ENCODE measurements around the gene GRAP2. TPM values are rescaled to one million over a fixed set of nuclear protein-coding genes. Genes with fewer than 3 reads are reported as not detected.

GRAP2 gene
- polyA plus RNA-seq, 1 of the 3 experiments (the other 2 are of a cell fraction), result 0.13 TPM

- H3K27me3 ChIP-seq (ENCODE audit: insufficient read depth), result no peaks in the 10 kb centered on the region
- H3K4me3 ChIP-seq (ENCODE audit: low read depth in 2 of 2, low read length in 1 of 2), result no peak overlapping the region
- POLR2A ChIA-PET, result no interaction called here
- CTCF ChIA-PET, result interaction anchor here (3.4 kb wide), 1 partner anchor 14 kb away, joined by 13 read pairs; no protein-coding TSS in a partner anchor
- H3K4me2 ChIP-seq, result no peak overlapping the region
- H3K9ac ChIP-seq, result no peak overlapping the region
- no peak for DNase-seq
- no peaks in the 10 kb centered on the region for H3K9me2 ChIP-seq
- no peak for TF ChIP-seq RCOR1 (IDR thresholded peaks at IDR 0.05; ENCODE audit: low read length)
- no peak for TF ChIP-seq CHD2 (IDR thresholded peaks at IDR 0.05; ENCODE audit: low read length, partially characterized antibody)
- no peak for TF ChIP-seq MXI1 (IDR thresholded peaks at IDR 0.05; ENCODE audit: low read depth, low read length)
- no peak for TF ChIP-seq YY1 (IDR thresholded peaks at IDR 0.05; ENCODE audit: low read depth)
- TF ChIP-seq ELF1 (IDR thresholded peaks at IDR 0.05), result no peak
- no peak overlapping the region for H2AFZ ChIP-seq (ENCODE audit: low read depth)
- no peaks in the 10 kb centered on the region for H3F3A ChIP-seq (replicated peaks; ENCODE audit: insufficient read depth)
- peaks cover 0 to 2% of the 10 kb centered on the region in 2 experiments; a peak in 1 of 4 replicates for H3K4me1 ChIP-seq (ENCODE audit: control insufficient read depth in 1 of 2, insufficient read depth in 2 of 2, low read depth in 1 of 2, low read length in 1 of 2)
- no peaks in the 10 kb centered on the region for H3K36me3 ChIP-seq (replicated peaks in 1 of 2; ENCODE audit: control insufficient read depth in 1 of 2, insufficient read depth in 2 of 2, low read length in 1 of 2)
- H3K79me2 ChIP-seq (ENCODE audit: insufficient read depth), result no peaks in the 10 kb centered on the region
- 83% methylated on average over 3 of the region's 6 CpGs for whole genome bisulfite sequencing (ENCODE audit: low lambda C conversion rate)
- H4K20me1 ChIP-seq (ENCODE audit: insufficient read depth), result no peaks in the 10 kb centered on the region
- H3K9me3 ChIP-seq, result no peaks in the 10 kb centered on the region
- no peak overlapping the region for H3K27ac ChIP-seq (ENCODE audit: low read depth in 2 of 2, low read length in 1 of 2)
Observed at GRCh38 chr22:40010746-40011145, 109.9 kb downstream of the GRAP2 start.

DNA sequence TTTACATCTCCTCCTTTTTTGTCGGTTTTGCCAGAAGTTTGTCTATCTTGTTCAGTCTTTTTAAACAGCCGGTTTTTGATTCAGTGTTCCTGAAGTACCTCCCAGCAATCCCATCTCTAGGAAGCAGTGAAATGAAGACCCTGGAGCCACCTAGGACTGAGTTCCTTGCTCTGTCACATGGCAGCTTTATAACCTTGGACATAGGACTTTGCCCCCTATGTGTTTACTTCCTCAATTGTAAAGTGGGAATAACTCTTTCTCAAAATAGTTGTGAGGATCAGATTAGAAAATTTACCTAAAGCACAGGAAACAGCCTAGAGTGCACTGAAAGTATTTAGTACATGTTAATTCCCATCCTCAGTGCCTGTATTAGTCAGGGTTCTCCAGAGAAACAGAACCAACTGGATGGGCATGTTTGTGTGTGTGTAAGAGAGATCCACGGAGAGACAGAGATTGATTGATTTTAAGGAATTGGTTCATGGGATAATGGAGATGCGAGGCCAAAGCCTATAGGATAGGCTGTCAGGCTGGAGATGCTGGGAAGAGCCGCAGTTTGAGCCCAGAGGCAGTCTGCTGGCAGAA lies 113.9 kb downstream of the GRAP2 start:
- no peaks in the 10 kb centered on the region for H3K4me1 ChIP-seq (ENCODE audit: control insufficient read depth in 1 of 2, insufficient read depth in 2 of 2, low read depth in 1 of 2, low read length in 1 of 2)
- H3K27ac ChIP-seq (ENCODE audit: low read depth in 2 of 2, low read length in 1 of 2), result no peak overlapping the region
- H3K4me2 ChIP-seq, result no peak overlapping the region
- no peaks in the 10 kb centered on the region for H3K9me2 ChIP-seq
- POLR2A ChIA-PET, result no interaction called here
- H3K36me3 ChIP-seq (replicated peaks in 1 of 2; ENCODE audit: control insufficient read depth in 1 of 2, insufficient read depth in 2 of 2, low read length in 1 of 2), result no peaks in the 10 kb centered on the region
- no peak overlapping the region for H3K4me3 ChIP-seq (ENCODE audit: low read depth in 2 of 2, low read length in 1 of 2)
- TF ChIP-seq USF2 (IDR thresholded peaks at IDR 0.05; ENCODE audit: borderline replicate concordance, low read depth, low read length), result no peak
- no peak for TF ChIP-seq ELF1 (IDR thresholded peaks at IDR 0.05)
- no peak for TF ChIP-seq TCF12 (IDR thresholded peaks at IDR 0.05)
- no peak for TF ChIP-seq NRF1 (IDR thresholded peaks at IDR 0.05; ENCODE audit: low read depth, low read length)
- TF ChIP-seq CHD2 (IDR thresholded peaks at IDR 0.05; ENCODE audit: low read length, partially characterized antibody), result no peak
- TF ChIP-seq NFIC (IDR thresholded peaks at IDR 0.05; ENCODE audit: borderline replicate concordance), result no peak
- no peak for TF ChIP-seq EZH2phosphoT487 (IDR thresholded peaks at IDR 0.05; ENCODE audit: borderline replicate concordance, low read depth)
- TF ChIP-seq ZBTB33 (IDR thresholded peaks at IDR 0.05; ENCODE audit: borderline replicate concordance, low read depth), result no peak
- TF ChIP-seq, protein P1, sequence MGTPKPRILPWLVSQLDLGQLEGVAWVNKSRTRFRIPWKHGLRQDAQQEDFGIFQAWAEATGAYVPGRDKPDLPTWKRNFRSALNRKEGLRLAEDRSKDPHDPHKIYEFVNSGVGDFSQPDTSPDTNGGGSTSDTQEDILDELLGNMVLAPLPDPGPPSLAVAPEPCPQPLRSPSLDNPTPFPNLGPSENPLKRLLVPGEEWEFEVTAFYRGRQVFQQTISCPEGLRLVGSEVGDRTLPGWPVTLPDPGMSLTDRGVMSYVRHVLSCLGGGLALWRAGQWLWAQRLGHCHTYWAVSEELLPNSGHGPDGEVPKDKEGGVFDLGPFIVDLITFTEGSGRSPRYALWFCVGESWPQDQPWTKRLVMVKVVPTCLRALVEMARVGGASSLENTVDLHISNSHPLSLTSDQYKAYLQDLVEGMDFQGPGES (IDR thresholded peaks at IDR 0.05; ENCODE audit: low read depth, low read length), result no peak
- TF ChIP-seq EP300 (IDR thresholded peaks at IDR 0.05; ENCODE audit: borderline replicate concordance in 1 of 2, low read depth in 1 of 2, low read length in 1 of 2), result no peak
- TF ChIP-seq, protein P2, sequence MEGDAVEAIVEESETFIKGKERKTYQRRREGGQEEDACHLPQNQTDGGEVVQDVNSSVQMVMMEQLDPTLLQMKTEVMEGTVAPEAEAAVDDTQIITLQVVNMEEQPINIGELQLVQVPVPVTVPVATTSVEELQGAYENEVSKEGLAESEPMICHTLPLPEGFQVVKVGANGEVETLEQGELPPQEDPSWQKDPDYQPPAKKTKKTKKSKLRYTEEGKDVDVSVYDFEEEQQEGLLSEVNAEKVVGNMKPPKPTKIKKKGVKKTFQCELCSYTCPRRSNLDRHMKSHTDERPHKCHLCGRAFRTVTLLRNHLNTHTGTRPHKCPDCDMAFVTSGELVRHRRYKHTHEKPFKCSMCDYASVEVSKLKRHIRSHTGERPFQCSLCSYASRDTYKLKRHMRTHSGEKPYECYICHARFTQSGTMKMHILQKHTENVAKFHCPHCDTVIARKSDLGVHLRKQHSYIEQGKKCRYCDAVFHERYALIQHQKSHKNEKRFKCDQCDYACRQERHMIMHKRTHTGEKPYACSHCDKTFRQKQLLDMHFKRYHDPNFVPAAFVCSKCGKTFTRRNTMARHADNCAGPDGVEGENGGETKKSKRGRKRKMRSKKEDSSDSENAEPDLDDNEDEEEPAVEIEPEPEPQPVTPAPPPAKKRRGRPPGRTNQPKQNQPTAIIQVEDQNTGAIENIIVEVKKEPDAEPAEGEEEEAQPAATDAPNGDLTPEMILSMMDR (IDR thresholded peaks at IDR 0.05), result no peak
- TF ChIP-seq FOSL2 (IDR thresholded peaks at IDR 0.05; ENCODE audit: borderline replicate concordance, low read depth), result no peak
- no peak for TF ChIP-seq FOXJ3 (CRISPR knock-in tag; IDR thresholded peaks at IDR 0.05)
- no peak for TF ChIP-seq GABPA (IDR thresholded peaks at IDR 0.05; ENCODE audit: low read depth)
- TF ChIP-seq RXRA (IDR thresholded peaks at IDR 0.05; ENCODE audit: borderline replicate concordance, low read depth), result no peak
- TF ChIP-seq YY1 (IDR thresholded peaks at IDR 0.05; ENCODE audit: low read depth), result no peak
- no peak for TF ChIP-seq TAF1 (IDR thresholded peaks at IDR 0.05; ENCODE audit: borderline replicate concordance, low read depth, low read length)
- TF ChIP-seq JUND (IDR thresholded peaks at IDR 0.05), result no peak
- TF ChIP-seq, protein P3, sequence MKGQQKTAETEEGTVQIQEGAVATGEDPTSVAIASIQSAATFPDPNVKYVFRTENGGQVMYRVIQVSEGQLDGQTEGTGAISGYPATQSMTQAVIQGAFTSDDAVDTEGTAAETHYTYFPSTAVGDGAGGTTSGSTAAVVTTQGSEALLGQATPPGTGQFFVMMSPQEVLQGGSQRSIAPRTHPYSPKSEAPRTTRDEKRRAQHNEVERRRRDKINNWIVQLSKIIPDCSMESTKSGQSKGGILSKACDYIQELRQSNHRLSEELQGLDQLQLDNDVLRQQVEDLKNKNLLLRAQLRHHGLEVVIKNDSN (IDR thresholded peaks at IDR 0.05; ENCODE audit: borderline replicate concordance, low read depth), result no peak
- no peak overlapping the region for H2AFZ ChIP-seq (ENCODE audit: low read depth)
- H3K9ac ChIP-seq, result no peak overlapping the region
- H3K9me3 ChIP-seq, result no peaks in the 10 kb centered on the region
- no peaks in the 10 kb centered on the region for H3K27me3 ChIP-seq (ENCODE audit: insufficient read depth)
- CTCF ChIA-PET, result interaction anchor here (1.0 kb wide), 1 partner anchor 472 kb away, joined by 3 read pairs; no protein-coding TSS in a partner anchor
- WGBS (ENCODE audit: low lambda C conversion rate), result 80% methylated on average over 5 of the region's 5 CpGs
- H4K20me1 ChIP-seq (ENCODE audit: insufficient read depth), result no peaks in the 10 kb centered on the region
- H3F3A ChIP-seq (replicated peaks; ENCODE audit: insufficient read depth), result no peaks in the 10 kb centered on the region
- no peaks in the 10 kb centered on the region for H3K79me2 ChIP-seq (ENCODE audit: insufficient read depth)
- no peak for DNase-seq
